NCI-H774 (cell line): ENCODE results near the gene RANBP3.
"Not testable (repeated sequence)": the region's sequence is repeated elsewhere in the genome, so short reads cannot be mapped to it uniquely, and the experiment has no call there.

Experiments
- DNase-seq: peaks from one replicate; lab custom pipeline; 2025; lab: John Stamatoyannopoulos, UW

Gene RANBP3

GRCh38 chr19:5977785-5978605 lies at the start of gene RANBP3:
Gene RANBP3, minus strand, starts transcription at chr19:5978140. Its CDS starts 58 bp downstream, at chr19:5978082.
- DNase-seq = peak; percentile 98

- DNase-seq = no peak
Observed at GRCh38 chr19:6026390-6027227, 48.7 kb upstream of the RANBP3 start.

GRCh38 chr19:6024756-6025155 lies 46.8 kb upstream of the RANBP3 start:
- DNase-seq = not testable (repeated sequence)

GRCh38 chr19:6023936-6024335 lies 46.0 kb upstream of the RANBP3 start:
- DNase-seq = no peak

- DNase-seq = no peak
Observed at GRCh38 chr19:6023085-6023682, 45.2 kb upstream of the RANBP3 start.

GRCh38 chr19:6022570-6023064 lies 44.7 kb upstream of the RANBP3 start:
- no peak for DNase-seq

GRCh38 chr19:6021878-6022569 lies 44.1 kb upstream of the RANBP3 start:
- peak; percentile 74 for DNase-seq

- DNase-seq = peak; percentile 61
Observed at GRCh38 chr19:6020972-6021805, 43.2 kb upstream of the RANBP3 start.

- peak; percentile 83 for DNase-seq
Observed at GRCh38 chr19:6020166-6020882, 42.4 kb upstream of the RANBP3 start.

GRCh38 chr19:6018786-6019185 lies 40.8 kb upstream of the RANBP3 start:
- DNase-seq = no peak

- no peak for DNase-seq
Observed at GRCh38 chr19:6017576-6017975, 39.6 kb upstream of the RANBP3 start.

- DNase-seq = no peak
Observed at GRCh38 chr19:6015841-6016545, 38.1 kb upstream of the RANBP3 start.

GRCh38 chr19:6014551-6015135 lies 36.7 kb upstream of the RANBP3 start:
- DNase-seq = no peak

- no peak for DNase-seq
Observed at GRCh38 chr19:6012426-6013170, 34.7 kb upstream of the RANBP3 start.

GRCh38 chr19:6011794-6012193 lies 33.9 kb upstream of the RANBP3 start:
- no peak for DNase-seq

GRCh38 chr19:6011206-6011605 lies 33.3 kb upstream of the RANBP3 start:
- DNase-seq = no peak

GRCh38 chr19:6010107-6010506 lies 32.2 kb upstream of the RANBP3 start:
- DNase-seq = no peak

- DNase-seq = no peak
Observed at GRCh38 chr19:6007866-6008265, 29.9 kb upstream of the RANBP3 start.
